OCI-LY1 (cell line): ENCODE data around the gene AMPH.

Experiments
- H2AFZ ChIP-seq: fragments of 200-600 bp; sonication (generic), shearing (Covaris generic); 2 replicates; pipeline ENCODE4 v1.6.0; 2014; ENCODE audit warnings: antibody characterized with exemption, mild to moderate bottlenecking, low read length
- H3F3A ChIP-seq: fragments of 200-600 bp; sonication (generic), shearing (Covaris generic); 2 replicates; pipeline ENCODE4 v1.6.0; 2014; ENCODE audit warnings: mild to moderate bottlenecking, antibody characterized with exemption, low read length, moderate library complexity; ENCODE audit not compliant: insufficient read depth
- H3K27ac ChIP-seq: fragments of 200-600 bp; sonication (generic); 2 replicates; pipeline ENCODE4 v1.5.1; 2014; ENCODE audit warnings: low read length, mixed run types, mild to moderate bottlenecking, low read depth; ENCODE audit not compliant: poor library complexity, severe bottlenecking
- H3K27me3 ChIP-seq: fragments of 200-600 bp; sonication (generic); 2 replicates; pipeline ENCODE4 v1.6.0; 2014; ENCODE audit warnings: antibody characterized with exemption, mild to moderate bottlenecking, low read length, moderate library complexity; ENCODE audit not compliant: insufficient read depth
- H3K36me3 ChIP-seq: fragments of 200-600 bp; sonication (generic); 2 replicates; pipeline ENCODE4 v1.6.1; 2014; ENCODE audit warnings: mild to moderate bottlenecking, antibody characterized with exemption, low read length, moderate library complexity, mixed read lengths; ENCODE audit not compliant: insufficient read depth
- H3K4me1 ChIP-seq: fragments of 200-600 bp; sonication (generic); 2 replicates; pipeline ENCODE4 v1.5.1; 2014; ENCODE audit warnings: mild to moderate bottlenecking, low read length, moderate library complexity; ENCODE audit not compliant: insufficient read depth, severe bottlenecking
- H3K4me2 ChIP-seq: fragments of 200-600 bp; sonication (generic), shearing (Covaris generic); 2 replicates; pipeline ENCODE4 v1.6.1; 2014; ENCODE audit warnings: low read length
- H3K4me3 ChIP-seq: fragments of 200-600 bp; sonication (generic); 2 replicates; pipeline ENCODE4 v1.5.1; 2014; ENCODE audit warnings: low read length, low read depth, mild to moderate bottlenecking, mixed read lengths; ENCODE audit not compliant: poor library complexity, severe bottlenecking
- H3K79me2 ChIP-seq: fragments of 200-600 bp; shearing (Covaris generic); 2 replicates; pipeline ENCODE4 v1.6.1; 2016; ENCODE audit warnings: mixed run types, low read length, mixed read lengths; ENCODE audit not compliant: insufficient read depth
- H3K9ac ChIP-seq: fragments of 200-600 bp; sonication (generic), shearing (Covaris generic); 2 replicates; pipeline ENCODE4 v1.6.1; 2014; ENCODE audit warnings: mild to moderate bottlenecking, low read length, mixed read lengths
- H3K9me2 ChIP-seq: fragments of 200-600 bp; sonication (generic), shearing (Covaris generic); 2 replicates; pipeline ENCODE4 v1.6.1; 2014; ENCODE audit warnings: low read depth, mild to moderate bottlenecking, low read length, mixed read lengths
- H3K9me3 ChIP-seq: fragments of 200-600 bp; shearing (Covaris generic); 2 replicates; pipeline ENCODE4 v1.6.1; 2014; ENCODE audit warnings: low read length, mixed read lengths
- H4K20me1 ChIP-seq: fragments of 200-600 bp; sonication (generic), shearing (Covaris generic); 2 replicates; pipeline ENCODE4 v1.6.0; 2016; ENCODE audit warnings: mild to moderate bottlenecking, low read length; ENCODE audit not compliant: insufficient read depth
- CTCF ChIP-seq: fragments of 200-600 bp; sonication (generic), shearing (Covaris generic); IDR thresholded peaks from 2 replicates; pipeline ENCODE4 v1.5.1; 2017; ENCODE audit warnings: mild to moderate bottlenecking, antibody characterized with exemption, low read length, moderate library complexity, mixed read lengths
- EZH2 ChIP-seq: fragments of 200-600 bp; sonication (generic), shearing (Covaris generic); IDR thresholded peaks from 2 replicates; pipeline ENCODE4 v1.8.0; 2017; ENCODE audit warnings: borderline replicate concordance, mixed run types, mild to moderate bottlenecking, antibody characterized with exemption, low read length, moderate library complexity, mixed read lengths

Gene AMPH

GRCh38 chr7:38677981-38678697 is 47.0 kb upstream of the AMPH start:
- TF ChIP-seq EZH2 (no peak), CTCF (no peak)
- Histone ChIP-seq H3K27me3 (no peaks in the 10 kb centered on the region), H2AFZ (no peak overlapping the region)

GRCh38 chr7:38675494-38676106 is 44.4 kb upstream of the AMPH start:
- Histone ChIP-seq H4K20me1 (no peaks in the 10 kb centered on the region), H3K9me2 (no peaks in the 10 kb centered on the region), H3K36me3 (no peaks in the 10 kb centered on the region), H3K9ac (no peak overlapping the region), H3K27ac (no peak overlapping the region), H2AFZ (no peak overlapping the region), H3K79me2 (no peaks in the 10 kb centered on the region), H3F3A (no peaks in the 10 kb centered on the region), H3K27me3 (no peaks in the 10 kb centered on the region), H3K4me3 (no peak overlapping the region), H3K4me1 (no peaks in the 10 kb centered on the region), H3K4me2 (no peak overlapping the region), H3K9me3 (no peaks in the 10 kb centered on the region)
- TF ChIP-seq CTCF (no peak), EZH2 (no peak)

More at GRCh38 chr7:38677981-38678697, 47.0 kb upstream of the AMPH start:
- Histone ChIP-seq H3K79me2 (no peaks in the 10 kb centered on the region), H3K27ac (no peak overlapping the region), H3K4me2 (no peak overlapping the region), H3K4me3 (no peak overlapping the region), H3K9me3 (no peaks in the 10 kb centered on the region), H3K9me2 (no peaks in the 10 kb centered on the region), H3K4me1 (no peaks in the 10 kb centered on the region), H3F3A (no peaks in the 10 kb centered on the region), H3K36me3 (no peaks in the 10 kb centered on the region), H3K9ac (no peak overlapping the region), H4K20me1 (no peaks in the 10 kb centered on the region)

DNA sequence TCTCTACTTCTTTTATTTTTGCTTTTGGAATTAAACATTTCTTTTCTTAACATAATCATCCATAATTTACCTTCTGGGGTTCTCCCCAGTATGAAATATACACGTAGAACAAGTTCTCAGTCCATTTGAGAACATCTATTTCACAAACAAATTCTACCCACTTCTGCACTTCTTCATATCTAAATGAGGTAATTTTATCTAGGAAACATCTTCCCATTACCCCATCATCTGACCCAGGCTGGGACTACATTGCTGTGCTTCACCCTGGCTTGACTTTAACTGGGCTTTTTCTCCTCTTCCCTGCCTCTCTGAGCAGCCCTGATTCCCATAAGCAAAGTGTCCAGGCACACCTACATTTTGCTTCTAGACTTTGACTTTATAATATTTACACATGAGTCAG is 43.3 kb upstream of the AMPH start:
- no peaks in the 10 kb centered on the region for H4K20me1 ChIP-seq
- no peak overlapping the region for H3K9ac ChIP-seq
- no peaks in the 10 kb centered on the region for H3K4me1 ChIP-seq
- no peaks in the 10 kb centered on the region for H3K79me2 ChIP-seq
- H3K36me3 ChIP-seq: no peaks in the 10 kb centered on the region
- H3K27ac ChIP-seq: no peak overlapping the region
- TF ChIP-seq EZH2 (no peak), CTCF (no peak)
- no peak overlapping the region for H3K4me3 ChIP-seq
- no peak overlapping the region for H3K4me2 ChIP-seq
- H2AFZ ChIP-seq: no peak overlapping the region
- no peaks in the 10 kb centered on the region for H3K27me3 ChIP-seq
- no peaks in the 10 kb centered on the region for H3F3A ChIP-seq
- H3K9me2 ChIP-seq: no peaks in the 10 kb centered on the region
- H3K9me3 ChIP-seq: no peaks in the 10 kb centered on the region
